Lower leg skin (tissue), 3 donors: ENCODE measurements around the gene IQCK.

Experiments
- CTCF ChIP-seq, 3 donors: fragments of 450-650 bp; IDR thresholded peaks; one replicate each; pipeline ENCODE4 v1.5.1; 2016; ENCODE audit warnings: antibody characterized with exemption in 3 of 3, mild to moderate bottlenecking in 3 of 3, moderate library complexity in 2 of 3
- POLR2A ChIP-seq, 2 donors: fragments of 450-650 bp; IDR thresholded peaks; one replicate each; pipeline ENCODE4 v1.6.1; 2016 to 2017; ENCODE audit warnings: antibody characterized with exemption in 2 of 2, mild to moderate bottlenecking in 1 of 2, moderate library complexity in 1 of 2

DNA sequence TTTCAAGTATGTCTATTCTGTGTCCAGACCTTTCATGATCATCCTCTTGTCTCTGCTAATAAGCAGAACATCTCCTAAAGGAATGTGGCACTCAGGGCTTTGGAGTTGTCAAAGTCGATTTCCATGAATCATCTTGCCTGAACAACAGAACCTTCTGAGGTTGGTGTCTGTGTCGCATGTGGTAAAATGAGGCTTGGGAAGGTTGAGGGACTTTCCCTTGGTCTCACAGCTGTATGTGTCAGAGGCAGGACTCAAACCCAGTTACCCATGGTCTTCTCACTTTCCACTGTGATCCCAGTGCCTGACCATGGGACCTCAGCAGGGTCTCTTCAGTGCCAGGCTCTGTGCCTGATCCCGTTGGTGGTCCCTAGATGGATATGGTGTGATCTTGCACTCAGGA lies 170.8 kb downstream of the IQCK start:
- TF ChIP-seq CTCF (IDR thresholded peaks at IDR 0.05), result no peak
- TF ChIP-seq POLR2A (IDR thresholded peaks at IDR 0.05), result no peak
